ENCODE results near the gene CBR4.

CBR4 gene

GRCh38 chr4:169032194-169032593, 22.1 kb upstream of the CBR4 start:
- H3K4me3 ChIP-seq (ENCODE audit: low read depth, low read length) = no peak overlapping the region
- TF ChIP-seq CTCF (conservative IDR thresholded peaks at IDR 0.05; ENCODE audit: low read depth, low read length) = no peak
- DNase-seq (ENCODE audit: low read depth) = no peak

GRCh38 chr4:169031392-169031791, 21.3 kb upstream of the CBR4 start:
- no peak overlapping the region for H3K4me3 ChIP-seq (ENCODE audit: low read depth, low read length)

GRCh38 chr4:169030562-169030982, 20.5 kb upstream of the CBR4 start:
- no peak overlapping the region for H3K4me3 ChIP-seq (ENCODE audit: low read depth, low read length)
- TF ChIP-seq CTCF (conservative IDR thresholded peaks at IDR 0.05; ENCODE audit: low read depth, low read length) = no peak
- DNase-seq (ENCODE audit: low read depth) = peak; percentile 45

More at GRCh38 chr4:169031392-169031791, 21.3 kb upstream of the CBR4 start:
- no peak for DNase-seq (ENCODE audit: low read depth)
- no peak for TF ChIP-seq CTCF (conservative IDR thresholded peaks at IDR 0.05; ENCODE audit: low read depth, low read length)

GRCh38 chr4:169029947-169030346, 19.9 kb upstream of the CBR4 start:
- no peak for TF ChIP-seq CTCF (conservative IDR thresholded peaks at IDR 0.05; ENCODE audit: low read depth, low read length)
- no peak for DNase-seq (ENCODE audit: low read depth)
- H3K4me3 ChIP-seq (ENCODE audit: low read depth, low read length) = no peak overlapping the region

GRCh38 chr4:169027663-169028062, 17.6 kb upstream of the CBR4 start:
- H3K4me3 ChIP-seq (ENCODE audit: low read depth, low read length) = no peak overlapping the region
- no peak for TF ChIP-seq CTCF (conservative IDR thresholded peaks at IDR 0.05; ENCODE audit: low read depth, low read length)
- no peak for DNase-seq (ENCODE audit: low read depth)

GRCh38 chr4:169025184-169025583, 15.1 kb upstream of the CBR4 start:
- TF ChIP-seq CTCF (conservative IDR thresholded peaks at IDR 0.05; ENCODE audit: low read depth, low read length) = no peak
- H3K4me3 ChIP-seq (ENCODE audit: low read depth, low read length) = no peak overlapping the region
- DNase-seq (ENCODE audit: low read depth) = no peak

GRCh38 chr4:169024762-169025161, 14.7 kb upstream of the CBR4 start:
- peak; percentile 77 for DNase-seq (ENCODE audit: low read depth)
- peak; percentile 72 for TF ChIP-seq CTCF (conservative IDR thresholded peaks at IDR 0.05; ENCODE audit: low read depth, low read length)
- no peak overlapping the region for H3K4me3 ChIP-seq (ENCODE audit: low read depth, low read length)

All from choroid plexus epithelial cell (primary cell).